ENCODE data around the gene ZBTB7C.

ZBTB7C gene

GRCh38 chr18:48321536-48321935, 87.6 kb downstream of the ZBTB7C start (continued):
- no peak for TF ChIP-seq ZNF391 (tag by site-specific recombination; IDR thresholded peaks at IDR 0.05; ENCODE audit: borderline replicate concordance, low read depth)
- no peak for TF ChIP-seq ZNF423 (tag by site-specific recombination; IDR thresholded peaks at IDR 0.05)
- no peak for TF ChIP-seq MEIS1 (CRISPR knock-in tag; IDR thresholded peaks at IDR 0.05; ENCODE audit: borderline replicate concordance)
- no peak for TF ChIP-seq ZNF776 (tag by site-specific recombination; IDR thresholded peaks at IDR 0.05; ENCODE audit: borderline replicate concordance)
- no peak for TF ChIP-seq ZNF660 (tag by site-specific recombination; IDR thresholded peaks at IDR 0.05)
- no peak for TF ChIP-seq ZNF146 (tag by site-specific recombination; IDR thresholded peaks at IDR 0.05)
- no peak for TF ChIP-seq ZNF768 (tag by site-specific recombination; IDR thresholded peaks at IDR 0.05)
- TF ChIP-seq ZNF664 (tag by site-specific recombination; IDR thresholded peaks at IDR 0.05) = no peak

GRCh38 chr18:48321121-48321520, 88.1 kb downstream of the ZBTB7C start:
- POLR2A ChIA-PET = no interaction called here
- CTCF ChIA-PET = interaction anchor here (0.7 kb wide), 2 partner anchors 24 to 288 kb away, joined by 3 read pairs; no protein-coding TSS in a partner anchor
- Histone ChIP-seq H3K36me3 (ENCODE audit: control insufficient read depth in 2 of 2, insufficient read depth in 1 of 2, low read length in 2 of 2) (no peaks in the 10 kb centered on the region), H3K27ac (ENCODE audit: extremely low read depth, low read depth, low read length) (no peak overlapping the region), H3K9me3 (ENCODE audit: control insufficient read depth, insufficient read depth, low read depth, low read length) (no peaks in the 10 kb centered on the region), H3K4me1 (ENCODE audit: control insufficient read depth, insufficient read depth, low read length) (no peaks in the 10 kb centered on the region), H3K4me3 (ENCODE audit: low read depth, low read length) (no peak overlapping the region)
- TF ChIP-seq BCL11B (tag by site-specific recombination; IDR thresholded peaks at IDR 0.05; ENCODE audit: low read depth) (no peak), ZNF621 (tag by site-specific recombination; IDR thresholded peaks at IDR 0.05) (no peak), OSR2 (tag by site-specific recombination; IDR thresholded peaks at IDR 0.05) (no peak), BCL11A (tag by site-specific recombination; IDR thresholded peaks at IDR 0.05; ENCODE audit: low read depth) (no peak), ZNF223 (tag by site-specific recombination; IDR thresholded peaks at IDR 0.05) (no peak), ZNF274 (IDR thresholded peaks at IDR 0.05; ENCODE audit: low read length) (no peak), ZNF274 (tag by site-specific recombination; IDR thresholded peaks at IDR 0.05; ENCODE audit: borderline replicate concordance) (no peak), ZNF639 (tag by site-specific recombination; IDR thresholded peaks at IDR 0.05) (no peak), ZNF175 (tag by site-specific recombination; IDR thresholded peaks at IDR 0.05) (no peak), ZNF202 (tag by site-specific recombination; IDR thresholded peaks at IDR 0.05; ENCODE audit: borderline replicate concordance) (no peak), ZNF488 (tag by site-specific recombination; IDR thresholded peaks at IDR 0.05) (no peak), ZNF148 (tag by site-specific recombination; IDR thresholded peaks at IDR 0.05; ENCODE audit: borderline replicate concordance) (no peak), ZIC2 (tag by site-specific recombination; IDR thresholded peaks at IDR 0.05) (no peak), ZNF362 (tag by site-specific recombination; IDR thresholded peaks at IDR 0.05) (no peak), ZNF560 (tag by site-specific recombination; IDR thresholded peaks at IDR 0.05; ENCODE audit: borderline replicate concordance) (no peak), ZNF214 (tag by site-specific recombination; IDR thresholded peaks at IDR 0.05; ENCODE audit: borderline replicate concordance) (no peak), CTCF (tag by site-specific recombination; IDR thresholded peaks at IDR 0.05) (no peak)
